ENCODE results near the gene COLGALT1. TPM values are rescaled to one million over a fixed set of nuclear protein-coding genes. Genes with fewer than 3 reads are reported as not detected.
"Not testable (repeated sequence)": the region's sequence is repeated elsewhere in the genome, so short reads cannot be mapped to it uniquely, and the experiment has no call there.

COLGALT1 gene
- polyA plus RNA-seq (2011; rRNA removed) (89.0 and 102 TPM in 2 replicates), polyA minus RNA-seq (2011; rRNA and poly(A)+ RNA removed) (191 and 228 TPM in 2 replicates)

DNA sequence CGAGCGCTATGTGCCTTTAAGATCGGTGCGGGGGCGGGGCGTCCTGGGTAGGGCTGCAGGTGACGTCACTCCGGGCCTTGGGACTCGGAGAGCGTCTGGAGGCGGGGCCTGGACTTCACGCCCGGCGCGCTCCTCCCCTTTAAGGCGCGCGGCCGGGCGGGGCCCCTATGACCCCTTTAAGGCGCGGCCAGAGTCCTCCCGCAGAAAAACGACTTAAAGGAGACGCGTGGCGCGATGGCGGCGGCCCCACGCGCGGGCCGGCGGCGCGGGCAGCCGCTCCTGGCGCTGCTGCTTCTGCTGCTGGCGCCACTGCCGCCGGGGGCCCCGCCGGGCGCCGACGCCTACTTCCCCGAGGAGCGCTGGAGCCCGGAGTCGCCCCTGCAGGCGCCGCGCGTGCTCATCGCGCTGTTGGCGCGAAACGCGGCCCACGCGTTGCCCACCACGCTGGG, at the start of gene COLGALT1:
Gene COLGALT1 (plus strand): TSS at position 170 of the 449 bp plus-strand sequence. CDS start 65 bp downstream, at position 235.
- H3K27ac ChIP-seq (ENCODE audit: low read depth, low read length), result peak within 1 kb of the TSS; percentile 39
- H3K27me3 ChIP-seq (ENCODE audit: control insufficient read depth, insufficient read depth, low read length), result no peaks in the 10 kb centered on the region
- POLR2A ChIA-PET, result no interaction called here
- DNase-seq (ENCODE audit: low read depth, low spot score), result peak; percentile 84
- peak within 1 kb of the TSS; percentile 85 for H3K4me3 ChIP-seq (ENCODE audit: low read depth, low read length)
- no peak for TF ChIP-seq CTCF (IDR thresholded peaks at IDR 0.05; ENCODE audit: low read depth, low read length)
- CTCF ChIA-PET, result interaction anchor here (0.8 kb wide), 1 partner anchor 12 kb away, joined by 3 read pairs; no protein-coding TSS in a partner anchor
- H3K9me3 ChIP-seq (ENCODE audit: control insufficient read depth, insufficient read depth, low read length), result no peaks in the 10 kb centered on the region; the same call in 1 of the 2 replicates

DNA sequence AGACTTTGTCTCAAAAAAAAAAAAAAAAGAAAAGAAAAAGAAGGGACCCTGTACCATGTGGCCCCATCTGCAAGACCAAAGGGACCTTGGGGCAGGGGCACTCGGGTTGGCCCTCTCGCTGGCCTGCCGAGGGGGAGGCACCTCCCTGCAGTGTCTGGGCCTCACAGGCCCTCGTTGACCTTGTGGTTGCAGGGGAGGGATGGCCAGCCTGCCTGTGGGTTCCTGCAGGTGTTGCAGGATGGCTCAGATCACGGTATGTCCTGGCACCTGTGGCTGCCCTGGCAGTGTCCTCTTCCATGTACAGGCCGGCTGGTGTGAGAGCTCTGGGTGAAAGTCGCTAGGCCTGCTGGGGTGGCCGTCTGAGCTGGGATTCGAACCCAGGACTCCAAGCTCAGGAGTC, 48.7 kb upstream of the COLGALT1 start:
- Histone ChIP-seq H3K9me3 (ENCODE audit: control insufficient read depth, insufficient read depth, low read length) (peaks cover 12% of the 10 kb centered on the region; the same call in 1 of the 2 replicates), H3K27ac (ENCODE audit: low read depth, low read length) (no peak overlapping the region), H3K27me3 (ENCODE audit: control insufficient read depth, insufficient read depth, low read length) (no peaks in the 10 kb centered on the region), H3K4me3 (ENCODE audit: low read depth, low read length) (no peak overlapping the region)
- no peak for DNase-seq (ENCODE audit: low read depth, low spot score)
- CTCF ChIA-PET, result interaction anchor here (3.5 kb wide), 1 partner anchor 10 kb away, joined by 16 read pairs; no protein-coding TSS in a partner anchor
- no peak for TF ChIP-seq CTCF (IDR thresholded peaks at IDR 0.05; ENCODE audit: low read depth, low read length)
- POLR2A ChIA-PET, result no interaction called here

DNA sequence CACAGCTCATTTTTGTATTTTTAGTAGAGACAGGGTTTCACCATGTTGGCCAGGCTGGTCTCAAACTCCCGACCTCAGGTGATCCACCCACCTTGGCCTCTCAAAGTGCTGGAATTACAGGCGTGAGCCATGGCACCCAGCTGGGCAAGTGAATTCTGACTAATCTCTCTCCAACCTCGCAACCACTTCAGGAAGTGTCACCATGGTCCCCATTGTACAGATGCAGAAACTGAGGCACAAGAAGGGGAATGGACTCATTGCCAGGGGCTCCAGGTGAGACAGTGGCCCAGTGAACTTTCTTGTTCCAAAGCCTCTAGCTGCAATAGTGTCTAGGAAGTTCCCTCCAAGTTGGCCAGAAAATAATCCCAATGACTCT, 46.9 kb upstream of the COLGALT1 start:
- Histone ChIP-seq H3K9me3 (ENCODE audit: control insufficient read depth, insufficient read depth, low read length) (peaks cover 12% of the 10 kb centered on the region; the same call in 1 of the 2 replicates), H3K27ac (ENCODE audit: low read depth, low read length) (peak overlapping the region; percentile 95)
- H3K27me3 ChIP-seq (ENCODE audit: control insufficient read depth, insufficient read depth, low read length); H3K4me3 ChIP-seq (ENCODE audit: low read depth, low read length); POLR2A ChIA-PET; DNase-seq (ENCODE audit: low read depth, low spot score): not testable (repeated sequence)
- CTCF ChIA-PET, result interaction anchor here (1.2 to 3.9 kb wide), 2 partner anchors 12 to 441 kb away, joined by 3 to 16 read pairs; no protein-coding TSS in a partner anchor

DNA sequence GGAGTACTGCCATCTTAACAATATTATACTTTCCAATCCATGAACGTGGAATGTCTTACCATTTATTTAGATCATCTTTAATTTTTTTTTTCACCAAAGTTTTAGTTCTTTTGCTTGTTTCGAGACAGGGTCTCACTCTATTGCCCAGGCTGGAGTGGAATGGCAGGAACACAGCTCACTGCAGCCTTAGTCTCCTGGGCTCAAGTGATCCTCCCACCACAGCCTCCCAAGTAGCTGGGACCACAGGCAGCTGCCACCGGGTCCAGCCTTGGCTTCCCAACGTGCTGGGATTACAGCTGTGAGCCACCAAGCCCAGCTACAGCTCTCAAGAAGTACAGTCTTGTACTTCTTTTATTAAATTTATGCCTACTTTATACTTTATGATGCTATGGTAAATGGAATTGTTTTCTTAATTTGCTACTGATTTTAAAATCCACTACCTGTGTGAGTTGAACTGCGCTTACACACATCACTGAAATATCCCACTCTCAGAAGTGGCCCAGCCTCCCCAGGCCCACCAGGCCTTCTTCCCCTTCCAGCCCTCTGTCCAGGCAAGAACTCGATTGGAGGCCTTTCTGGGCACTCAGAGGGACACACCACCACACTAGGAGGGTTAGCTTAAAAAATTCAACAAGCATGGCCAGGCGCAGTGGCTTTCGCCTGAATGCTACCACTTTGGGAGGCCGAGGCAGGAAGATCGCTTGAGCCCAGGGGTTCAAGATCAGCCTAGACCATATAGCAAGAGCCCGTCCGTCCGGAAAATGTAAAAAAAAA, 45.0 kb upstream of the COLGALT1 start:
- peaks cover 14% of the 10 kb centered on the region; the same call in 1 of the 2 replicates for H3K9me3 ChIP-seq (ENCODE audit: control insufficient read depth, insufficient read depth, low read length)
- DNase-seq (ENCODE audit: low read depth, low spot score), result no peak
- H3K4me3 ChIP-seq (ENCODE audit: low read depth, low read length), result peak overlapping the region; percentile 86
- CTCF ChIA-PET, result interaction anchor here (0.7 to 3.9 kb wide), 3 partner anchors 14 to 256 kb away, joined by 3 to 16 read pairs (median 3); no protein-coding TSS in a partner anchor
- no peak for TF ChIP-seq CTCF (IDR thresholded peaks at IDR 0.05; ENCODE audit: low read depth, low read length)
- POLR2A ChIA-PET, result interaction anchor here (0.6 to 1.0 kb wide), 4 partner anchors 22 to 289 kb away, joined by 3 to 7 read pairs (median 4); no protein-coding TSS in a partner anchor
- no peaks in the 10 kb centered on the region for H3K27me3 ChIP-seq (ENCODE audit: control insufficient read depth, insufficient read depth, low read length)
- H3K27ac ChIP-seq (ENCODE audit: low read depth, low read length), result peak overlapping the region; percentile 82

DNA sequence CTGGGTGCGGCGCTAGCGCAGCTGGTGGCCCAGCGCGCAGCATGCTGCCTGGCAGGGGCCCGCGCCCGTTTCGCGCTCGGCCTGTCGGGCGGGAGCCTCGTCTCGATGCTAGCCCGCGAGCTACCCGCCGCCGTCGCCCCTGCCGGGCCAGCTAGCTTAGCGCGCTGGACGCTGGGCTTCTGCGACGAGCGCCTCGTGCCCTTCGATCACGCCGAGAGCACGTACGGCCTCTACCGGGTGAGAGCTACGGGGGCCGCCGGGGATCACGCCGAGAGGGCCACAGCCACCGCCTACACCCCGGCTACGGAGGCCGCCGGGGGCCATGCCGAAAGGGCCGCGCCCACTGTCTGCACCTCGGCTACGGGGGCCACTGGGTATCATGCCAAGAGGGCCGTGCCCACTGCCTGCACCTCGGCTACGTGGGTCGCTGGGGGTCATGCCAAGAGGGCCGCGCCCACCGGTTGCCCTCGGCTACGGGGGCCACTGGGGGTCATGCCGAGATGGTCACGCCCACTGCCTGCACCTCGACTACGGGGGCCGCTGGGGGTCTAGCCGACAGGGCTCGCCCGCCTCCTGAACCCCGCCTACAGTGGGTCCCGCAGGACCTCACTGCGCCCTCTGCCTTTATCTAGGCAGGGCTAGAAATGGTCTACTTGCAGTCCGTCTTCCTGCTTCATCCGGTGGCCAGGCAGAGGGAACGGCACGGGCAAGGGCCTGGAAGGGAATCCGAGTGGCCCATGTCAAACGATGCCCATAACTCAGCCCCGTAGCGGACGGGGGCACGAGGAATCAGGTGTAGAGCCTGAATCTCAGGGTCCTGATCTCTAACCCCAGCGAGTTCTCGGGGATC, 43.5 kb upstream of the COLGALT1 start:
- Histone ChIP-seq H3K4me3 (ENCODE audit: low read depth, low read length) (peak overlapping the region; percentile 86), H3K27me3 (ENCODE audit: control insufficient read depth, insufficient read depth, low read length) (no peaks in the 10 kb centered on the region), H3K9me3 (ENCODE audit: control insufficient read depth, insufficient read depth, low read length) (peaks cover 29% of the 10 kb centered on the region), H3K27ac (ENCODE audit: low read depth, low read length) (peak overlapping the region; percentile 77)
- TF ChIP-seq CTCF (IDR thresholded peaks at IDR 0.05; ENCODE audit: low read depth, low read length), result no peak
- CTCF ChIA-PET, result interaction anchor here (1.0 to 3.9 kb wide), 2 partner anchors 15 to 255 kb away, joined by 3 to 16 read pairs; no protein-coding TSS in a partner anchor
- DNase-seq (ENCODE audit: low read depth, low spot score), result peak; percentile 43
- POLR2A ChIA-PET, result interaction anchor here (0.7 to 1.4 kb wide), 5 partner anchors 10 to 177 kb away, joined by 3 to 5 read pairs (median 3); partner anchors contain the start of gene ANO8

All from AG04450 (cell line).